Mesenchymal stem cell (in vitro differentiated cells and primary cell): ENCODE measurements around the gene NPLOC4.

Source experiments
- DNase-seq: peaks from one replicate; pipeline ENCODE4 v3.0.0-alpha.2; 2013
- H2AFZ ChIP-seq: one replicate; pipeline ENCODE4 v1.6.1; 2013; ENCODE audit warnings: low read depth, mild to moderate bottlenecking, control low read depth, inconsistent platforms, low read length, moderate library complexity
- H2AK5ac ChIP-seq: 2 replicates; pipeline ENCODE4 v1.6.1; 2013; ENCODE audit warnings: low read length, moderate library complexity, mild to moderate bottlenecking, inconsistent platforms; ENCODE audit not compliant: severe bottlenecking
- H2BK120ac ChIP-seq: one replicate; pipeline ENCODE4 v1.6.1; 2013; ENCODE audit warnings: low read depth, mild to moderate bottlenecking, inconsistent platforms, low read length, moderate library complexity
- H2BK12ac ChIP-seq, 2 experiments: one replicate each; pipeline ENCODE4 v1.6.1; 2013; ENCODE audit warnings: inconsistent platforms in 2 of 2, low read length in 2 of 2, mild to moderate bottlenecking in 2 of 2, moderate library complexity in 2 of 2, control low read depth in 1 of 2
- H2BK15ac ChIP-seq: one replicate; pipeline ENCODE4 v1.6.1; 2013; ENCODE audit warnings: mild to moderate bottlenecking, low read depth, inconsistent platforms; ENCODE audit not compliant: poor library complexity, severe bottlenecking
- H2BK5ac ChIP-seq: 2 replicates; pipeline ENCODE4 v1.6.1; 2013; ENCODE audit warnings: low read depth, mild to moderate bottlenecking, low read length, control low read depth, inconsistent platforms; ENCODE audit not compliant: poor library complexity, severe bottlenecking
- H3K14ac ChIP-seq, 2 experiments: one replicate each; pipeline ENCODE4 v1.6.1; 2013; ENCODE audit warnings: inconsistent platforms in 2 of 2, low read length in 2 of 2, control low read depth in 1 of 2, mild to moderate bottlenecking in 1 of 2, moderate library complexity in 1 of 2
- H3K18ac ChIP-seq, 2 experiments: one replicate each; pipeline ENCODE4 v1.6.1; 2013; ENCODE audit warnings: inconsistent platforms in 2 of 2, low read length in 2 of 2, control low read depth in 1 of 2, low read depth in 1 of 2, mild to moderate bottlenecking in 1 of 2
- H3K23ac ChIP-seq, 2 experiments: one replicate each; pipeline ENCODE4 v1.6.1; 2013; ENCODE audit warnings: inconsistent platforms in 2 of 2, low read length in 2 of 2, mild to moderate bottlenecking in 2 of 2, moderate library complexity in 2 of 2, control low read depth in 1 of 2
- H3K27ac ChIP-seq: 2 replicates; pipeline ENCODE4 v1.5.1; 2013; ENCODE audit warnings: mild to moderate bottlenecking, moderate library complexity, low read length, control low read depth, inconsistent platforms; ENCODE audit not compliant: poor library complexity, severe bottlenecking
- H3K27me3 ChIP-seq, 2 experiments: 2 replicates each; pipeline versions ENCODE4 v1.6.1 to v1.7.0; 2013; ENCODE audit warnings: low read length in 2 of 2, mild to moderate bottlenecking in 2 of 2, moderate library complexity in 2 of 2, control low read depth in 1 of 2, inconsistent platforms in 1 of 2; ENCODE audit not compliant: control insufficient read depth in 1 of 2, insufficient read depth in 1 of 2
- H3K36me3 ChIP-seq, 2 experiments: 2 replicates each; pipeline versions ENCODE4 v1.6.1 to v1.7.0; 2013; ENCODE audit warnings: low read length in 2 of 2, control low read depth in 1 of 2, inconsistent platforms in 1 of 2, low read depth in 1 of 2, mild to moderate bottlenecking in 1 of 2; ENCODE audit not compliant: insufficient read depth in 2 of 2, control insufficient read depth in 1 of 2
- H3K4ac ChIP-seq, 2 experiments: one replicate each; pipeline ENCODE4 v1.6.1; 2013; ENCODE audit warnings: inconsistent platforms in 2 of 2, low read length in 2 of 2, mild to moderate bottlenecking in 2 of 2, moderate library complexity in 2 of 2, control low read depth in 1 of 2, low read depth in 1 of 2
- H3K4me1 ChIP-seq: 2 replicates; pipeline ENCODE4 v1.6.1; 2013; ENCODE audit warnings: low read depth, low read length, control low read depth; ENCODE audit not compliant: control insufficient read depth, insufficient read depth
- H3K4me2 ChIP-seq: 2 replicates; pipeline ENCODE4 v1.6.1; 2013; ENCODE audit warnings: low read length, mild to moderate bottlenecking, inconsistent platforms; ENCODE audit not compliant: poor library complexity, severe bottlenecking
- H3K4me3 ChIP-seq, 2 experiments: 2 replicates each; pipeline versions ENCODE4 v1.5.1 to v1.7.0; 2013; ENCODE audit warnings: low read length in 2 of 2, mild to moderate bottlenecking in 2 of 2, control low read depth in 1 of 2, low read depth in 1 of 2; ENCODE audit not compliant: insufficient read depth in 1 of 2
- H3K79me1 ChIP-seq: replicated peaks from 2 replicates; pipeline ENCODE4 v1.6.1; 2013; ENCODE audit warnings: mild to moderate bottlenecking, control low read depth, low read length, inconsistent platforms; ENCODE audit not compliant: poor library complexity, severe bottlenecking
- H3K9ac ChIP-seq: 2 replicates; pipeline ENCODE4 v1.7.0; 2013; ENCODE audit warnings: mild to moderate bottlenecking, low read length, moderate library complexity
- H3K9me3 ChIP-seq: 2 replicates; pipeline ENCODE4 v1.7.0; 2013; ENCODE audit warnings: mild to moderate bottlenecking, low read length; ENCODE audit not compliant: control insufficient read depth
- H4K8ac ChIP-seq: one replicate; pipeline ENCODE4 v1.6.1; 2013; ENCODE audit warnings: inconsistent platforms, mild to moderate bottlenecking, low read length, moderate library complexity
- H4K91ac ChIP-seq: one replicate; pipeline ENCODE4 v1.6.1; 2013; ENCODE audit warnings: mild to moderate bottlenecking, low read length, inconsistent platforms
- WGBS: methylation state at CpG from one replicate; pipeline ENCODE4 v1.1.7; 2013; ENCODE audit warnings: mixed read lengths; 5-methylcytosine and 5-hydroxymethylcytosine counted together

Gene NPLOC4

GRCh38 chr17:81543756-81544155 is 93.2 kb downstream of the NPLOC4 start:
- Histone ChIP-seq H4K91ac (no peak overlapping the region), H3K9me3 (no peaks in the 10 kb centered on the region), H3K79me1 (peaks cover 22% of the 10 kb centered on the region), H2AFZ (no peak overlapping the region), H2BK5ac (no peak overlapping the region), H2BK120ac (no peak overlapping the region), H2BK15ac (no peak overlapping the region), H3K27ac (no peak overlapping the region), H3K36me3 (peaks cover 85 to 94% of the 10 kb centered on the region in 2 experiments), H3K18ac (no peak overlapping the region), H4K8ac (no peak overlapping the region), H3K9ac (no peak overlapping the region), H2AK5ac (no peak overlapping the region), H3K23ac (no peak overlapping the region), H3K14ac (no peak overlapping the region), H3K4me2 (no peak overlapping the region), H3K27me3 (no peaks in the 10 kb centered on the region), H3K4me3 (no peak overlapping the region), H3K4me1 (peaks cover 3% of the 10 kb centered on the region), H2BK12ac (no peak overlapping the region), H3K4ac (no peak overlapping the region)
- 96% methylated on average over 15 of the region's 15 CpGs for WGBS
- no peak for DNase-seq

GRCh38 chr17:81543339-81543675 is 93.6 kb downstream of the NPLOC4 start:
- no peak overlapping the region for H3K4me3 ChIP-seq
- H2BK15ac ChIP-seq = no peak overlapping the region
- H3K36me3 ChIP-seq = peaks cover 86 to 96% of the 10 kb centered on the region in 2 experiments
- H4K8ac ChIP-seq = no peak overlapping the region
- H3K4me2 ChIP-seq = no peak overlapping the region
- H3K23ac ChIP-seq = no peak overlapping the region
- H3K27ac ChIP-seq = no peak overlapping the region
- no peak overlapping the region for H2AFZ ChIP-seq
- H3K4ac ChIP-seq = no peak overlapping the region
- no peak overlapping the region for H2BK12ac ChIP-seq
- no peak overlapping the region for H2AK5ac ChIP-seq
- no peak overlapping the region for H3K14ac ChIP-seq
- no peaks in the 10 kb centered on the region for H3K9me3 ChIP-seq
- H3K4me1 ChIP-seq = peaks cover 3% of the 10 kb centered on the region
- H3K9ac ChIP-seq = no peak overlapping the region
- DNase-seq = no peak
- no peak overlapping the region for H2BK120ac ChIP-seq
- peaks cover 22% of the 10 kb centered on the region for H3K79me1 ChIP-seq
- H3K27me3 ChIP-seq = no peaks in the 10 kb centered on the region
- no peak overlapping the region for H3K18ac ChIP-seq
- 98% methylated on average over 14 of the region's 14 CpGs for WGBS
- no peak overlapping the region for H4K91ac ChIP-seq
- H2BK5ac ChIP-seq = no peak overlapping the region

- Histone ChIP-seq H3K14ac (no peak overlapping the region), H3K4me1 (peaks cover 8% of the 10 kb centered on the region), H3K4me3 (no peak overlapping the region), H3K9ac (no peak overlapping the region), H3K23ac (no peak overlapping the region), H2AFZ (no peak overlapping the region), H4K91ac (no peak overlapping the region), H3K9me3 (no peaks in the 10 kb centered on the region), H3K36me3 (peaks cover 85 to 96% of the 10 kb centered on the region in 2 experiments), H3K79me1 (peaks cover 16% of the 10 kb centered on the region), H2BK15ac (no peak overlapping the region), H3K27ac (no peak overlapping the region), H2AK5ac (no peak overlapping the region), H2BK5ac (no peak overlapping the region), H2BK12ac (no peak overlapping the region), H4K8ac (no peak overlapping the region), H3K18ac (no peak overlapping the region), H3K4ac (no peak overlapping the region), H2BK120ac (no peak overlapping the region), H3K27me3 (peaks cover 0 to 3% of the 10 kb centered on the region in 2 experiments), H3K4me2 (no peak overlapping the region)
- 96% methylated on average over 15 of the region's 15 CpGs for WGBS
- no peak for DNase-seq
These were observed 94.2 kb downstream of the NPLOC4 start for GRCh38 chr17:81542431-81543338.

GRCh38 chr17:81541123-81541522 is 95.8 kb downstream of the NPLOC4 start:
- no peak overlapping the region for H2BK120ac ChIP-seq
- H3K4me2 ChIP-seq = no peak overlapping the region
- no peak overlapping the region for H4K8ac ChIP-seq
- DNase-seq = no peak
- H4K91ac ChIP-seq = no peak overlapping the region
- peaks cover 20% of the 10 kb centered on the region for H3K4me1 ChIP-seq
- no peak overlapping the region for H3K9ac ChIP-seq
- peaks cover 12 to 17% of the 10 kb centered on the region in 2 experiments for H3K27me3 ChIP-seq
- no peak overlapping the region for H3K4ac ChIP-seq
- peaks cover 70 to 80% of the 10 kb centered on the region in 2 experiments for H3K36me3 ChIP-seq
- no peak overlapping the region for H3K4me3 ChIP-seq
- no peak overlapping the region for H2BK12ac ChIP-seq
- no peak overlapping the region for H2BK15ac ChIP-seq
- H2BK5ac ChIP-seq = no peak overlapping the region
- no peak overlapping the region for H2AK5ac ChIP-seq
- H3K23ac ChIP-seq = no peak overlapping the region
- WGBS = 97% methylated on average over 16 of the region's 17 CpGs
- H3K18ac ChIP-seq = no peak overlapping the region
- H3K9me3 ChIP-seq = no peaks in the 10 kb centered on the region
- peaks cover 9% of the 10 kb centered on the region for H3K79me1 ChIP-seq
- H3K27ac ChIP-seq = no peak overlapping the region
- no peak overlapping the region for H2AFZ ChIP-seq
- H3K14ac ChIP-seq = no peak overlapping the region
